HUES48 (cell line): ENCODE measurements around the gene FBXO45.
"Not testable (repeated sequence)": the region's sequence is repeated elsewhere in the genome, so short reads cannot be mapped to it uniquely, and the experiment has no call there.

ENCODE experiments used
- H3K27ac ChIP-seq: one replicate; pipeline ENCODE4 v1.7.0; 2013; ENCODE audit warnings: low read depth, low read length, inconsistent platforms
- H3K27me3 ChIP-seq: 2 replicates; pipeline ENCODE4 v1.6.1; 2013; ENCODE audit warnings: mild to moderate bottlenecking, low read length; ENCODE audit not compliant: control insufficient read depth, insufficient read depth
- H3K36me3 ChIP-seq: 2 replicates; pipeline ENCODE4 v1.6.1; 2013; ENCODE audit warnings: low read length; ENCODE audit not compliant: control insufficient read depth, insufficient read depth
- H3K4me1 ChIP-seq: 2 replicates; pipeline ENCODE4 v1.6.1; 2013; ENCODE audit warnings: mild to moderate bottlenecking, low read length; ENCODE audit not compliant: control insufficient read depth, insufficient read depth
- H3K4me3 ChIP-seq: 2 replicates; pipeline ENCODE4 v1.5.1; 2013; ENCODE audit warnings: mild to moderate bottlenecking, low read depth, low read length
- H3K9ac ChIP-seq: 2 replicates; pipeline ENCODE4 v1.6.1; 2013; ENCODE audit warnings: mild to moderate bottlenecking, low read depth, low read length, moderate library complexity
- H3K9me3 ChIP-seq: 2 replicates; pipeline ENCODE4 v1.6.1; 2013; ENCODE audit warnings: low read length; ENCODE audit not compliant: control insufficient read depth, insufficient read depth

The FBXO45 gene

DNA sequence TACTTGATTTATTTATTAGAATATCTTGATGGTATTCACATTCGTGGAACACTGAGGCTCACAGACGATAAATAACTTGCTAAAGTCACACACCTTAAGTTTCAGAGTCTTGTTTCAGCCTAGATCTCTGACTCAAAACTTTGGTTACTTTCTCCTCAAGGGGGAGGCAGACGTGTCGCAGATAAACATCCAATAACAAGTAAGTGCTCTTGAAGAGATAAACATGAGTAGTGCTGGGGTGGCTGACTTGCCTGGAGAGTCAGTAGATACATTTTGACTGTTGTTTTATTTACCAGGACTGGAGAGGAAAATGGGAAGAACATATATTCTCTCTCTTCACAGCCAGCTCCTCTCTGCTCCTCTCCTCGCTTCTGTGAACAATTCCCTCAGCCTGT, 31.3 kb downstream of the FBXO45 start:
- no peaks in the 10 kb centered on the region for H3K36me3 ChIP-seq
- no peak overlapping the region for H3K9ac ChIP-seq
- no peak overlapping the region for H3K27ac ChIP-seq
- no peaks in the 10 kb centered on the region for H3K9me3 ChIP-seq
- no peak overlapping the region for H3K4me3 ChIP-seq
- H3K27me3 ChIP-seq = no peaks in the 10 kb centered on the region
- no peaks in the 10 kb centered on the region for H3K4me1 ChIP-seq

DNA sequence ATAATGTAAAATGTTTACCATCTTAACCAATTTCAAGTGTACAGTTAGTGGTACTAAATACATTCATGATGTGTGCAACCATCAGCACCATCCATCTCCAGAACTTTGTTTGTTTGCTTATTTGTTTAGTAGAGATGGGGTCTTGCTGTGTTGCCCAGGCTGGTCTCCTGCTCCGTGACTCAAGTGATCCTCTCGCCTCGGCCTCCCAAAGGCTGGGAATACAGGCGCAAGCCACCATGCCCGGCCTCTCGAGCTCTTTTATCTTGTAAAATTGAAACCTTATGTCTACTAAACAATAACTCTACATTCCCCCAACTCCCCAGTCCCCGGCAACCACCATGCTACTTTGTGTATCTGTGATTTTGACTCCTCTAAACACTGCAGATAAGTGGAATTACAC, 31.9 kb downstream of the FBXO45 start:
- Histone ChIP-seq H3K9ac (no peak overlapping the region), H3K9me3 (no peaks in the 10 kb centered on the region), H3K36me3 (no peaks in the 10 kb centered on the region), H3K27me3 (no peaks in the 10 kb centered on the region), H3K4me1 (no peaks in the 10 kb centered on the region), H3K27ac (no peak overlapping the region), H3K4me3 (no peak overlapping the region)

DNA sequence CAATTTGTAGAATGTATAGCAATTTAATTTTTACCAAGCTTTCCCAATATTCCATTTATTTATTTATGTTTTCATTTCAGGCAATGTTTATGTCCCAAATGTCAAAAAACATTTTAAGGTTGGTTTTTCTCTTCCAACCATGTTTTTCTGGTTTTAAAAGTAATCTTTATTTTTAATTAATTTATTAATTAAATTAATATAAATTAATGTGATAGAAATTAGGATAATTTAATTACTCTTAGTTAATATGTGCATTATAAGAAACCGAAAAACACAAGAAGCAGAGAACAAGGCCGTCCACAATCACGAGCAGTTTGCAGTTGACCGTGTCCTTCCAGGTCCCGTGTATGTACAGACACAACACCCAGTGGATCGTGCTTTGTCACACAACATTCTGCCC, 34.2 kb downstream of the FBXO45 start:
- no peak overlapping the region for H3K9ac ChIP-seq
- no peaks in the 10 kb centered on the region for H3K27me3 ChIP-seq
- H3K36me3 ChIP-seq = no peaks in the 10 kb centered on the region
- H3K4me3 ChIP-seq = no peak overlapping the region
- no peaks in the 10 kb centered on the region for H3K4me1 ChIP-seq
- no peaks in the 10 kb centered on the region for H3K9me3 ChIP-seq
- H3K27ac ChIP-seq = no peak overlapping the region

DNA sequence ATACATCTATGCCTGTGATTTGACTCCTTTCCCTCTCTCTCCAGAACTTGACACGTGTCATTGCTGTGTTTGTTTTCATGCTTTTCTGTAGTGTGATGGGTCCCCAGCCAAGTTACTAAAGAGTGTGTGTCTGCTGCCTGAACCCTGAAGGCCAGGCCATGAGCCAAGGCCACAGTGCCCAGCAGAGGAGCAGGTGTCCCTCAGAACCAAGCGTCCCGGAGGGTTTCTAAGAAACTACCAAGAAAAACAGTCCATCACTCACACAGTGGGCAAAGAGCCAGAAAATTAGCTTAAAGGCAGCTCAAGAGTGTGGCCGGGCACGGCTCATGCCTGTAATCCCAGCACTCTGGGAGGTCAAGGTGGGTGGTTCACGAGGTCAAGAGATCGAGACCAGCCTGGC, 35.2 kb downstream of the FBXO45 start:
- Histone ChIP-seq H3K27me3 (no peaks in the 10 kb centered on the region), H3K27ac (no peak overlapping the region), H3K4me1 (no peaks in the 10 kb centered on the region), H3K9me3 (no peaks in the 10 kb centered on the region), H3K9ac (no peak overlapping the region), H3K4me3 (no peak overlapping the region), H3K36me3 (no peaks in the 10 kb centered on the region)

DNA sequence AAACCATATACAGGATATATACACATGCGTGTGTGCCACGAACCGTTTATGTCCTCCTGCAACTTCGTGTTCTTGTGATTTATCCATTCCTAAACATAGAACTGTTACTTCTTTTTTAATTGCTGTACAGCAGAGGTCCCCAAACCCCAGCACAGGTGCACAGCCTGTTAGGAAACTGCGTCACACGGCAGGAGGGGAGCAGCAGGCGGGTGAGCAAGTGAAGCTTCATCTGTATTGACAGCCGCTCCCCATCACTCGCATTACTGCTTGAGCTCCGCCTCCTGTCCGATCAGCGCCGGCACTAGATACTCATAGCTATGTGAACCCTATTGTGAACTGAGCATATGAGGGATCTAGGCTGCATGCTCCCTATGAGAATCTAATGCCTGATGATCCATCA, 36.1 kb downstream of the FBXO45 start:
- Histone ChIP-seq H3K36me3 (no peaks in the 10 kb centered on the region), H3K27me3 (no peaks in the 10 kb centered on the region), H3K4me1 (peaks cover 2% of the 10 kb centered on the region; the same call in 1 of the 2 replicates), H3K27ac (no peak overlapping the region), H3K9me3 (no peaks in the 10 kb centered on the region), H3K9ac (no peak overlapping the region), H3K4me3 (no peak overlapping the region)

DNA sequence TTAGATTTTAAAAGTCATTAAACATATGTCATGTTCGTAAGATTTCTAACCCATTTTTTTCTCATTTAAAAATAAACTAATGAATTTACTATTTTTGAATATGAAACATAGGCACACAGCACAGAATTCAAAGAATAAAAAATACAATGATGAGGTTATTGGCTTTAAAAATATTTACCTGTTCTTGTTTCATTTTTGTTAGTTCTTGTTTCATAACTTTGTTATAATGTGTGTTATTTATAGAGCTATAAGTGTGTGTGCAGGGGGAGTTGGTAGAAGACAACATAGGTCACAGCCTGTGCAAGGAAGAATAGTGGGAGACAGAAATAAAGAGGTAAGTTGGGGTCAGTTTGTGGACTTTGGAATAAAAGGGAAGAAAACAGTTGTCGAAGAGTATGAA, 40.2 kb downstream of the FBXO45 start:
- no peaks in the 10 kb centered on the region for H3K27me3 ChIP-seq
- H3K9ac ChIP-seq = no peak overlapping the region
- no peak overlapping the region for H3K27ac ChIP-seq
- H3K36me3 ChIP-seq = no peaks in the 10 kb centered on the region
- no peaks in the 10 kb centered on the region for H3K9me3 ChIP-seq
- H3K4me1 ChIP-seq = peaks cover 5% of the 10 kb centered on the region; the same call in 1 of the 2 replicates
- no peak overlapping the region for H3K4me3 ChIP-seq

DNA sequence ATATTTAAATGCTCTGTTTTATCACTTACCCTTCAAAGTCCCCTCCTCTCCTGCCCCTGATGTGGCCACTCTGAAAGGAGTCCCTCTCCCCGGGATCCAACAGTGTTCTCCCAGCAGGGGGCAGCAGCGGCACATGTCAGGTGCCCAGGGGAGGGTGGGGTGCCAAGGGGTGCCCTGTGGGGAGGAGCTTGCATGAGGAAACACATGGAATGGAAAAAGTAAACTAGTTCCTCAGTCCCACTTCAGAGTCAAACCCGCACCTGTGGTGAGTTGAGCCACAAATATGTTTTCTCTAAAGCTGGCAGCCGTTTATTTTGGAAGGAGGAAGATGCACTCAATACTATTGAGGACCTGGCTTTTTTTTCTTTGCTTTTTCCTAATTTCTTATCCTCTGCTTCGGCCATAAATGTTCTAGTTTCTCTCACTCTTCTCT, 40.9 kb downstream of the FBXO45 start:
- no peaks in the 10 kb centered on the region for H3K9me3 ChIP-seq
- H3K4me3 ChIP-seq = no peak overlapping the region
- H3K27me3 ChIP-seq = no peaks in the 10 kb centered on the region
- H3K4me1 ChIP-seq = peaks cover 5% of the 10 kb centered on the region; the same call in 1 of the 2 replicates
- H3K36me3 ChIP-seq = no peaks in the 10 kb centered on the region
- no peak overlapping the region for H3K9ac ChIP-seq
- H3K27ac ChIP-seq = no peak overlapping the region

DNA sequence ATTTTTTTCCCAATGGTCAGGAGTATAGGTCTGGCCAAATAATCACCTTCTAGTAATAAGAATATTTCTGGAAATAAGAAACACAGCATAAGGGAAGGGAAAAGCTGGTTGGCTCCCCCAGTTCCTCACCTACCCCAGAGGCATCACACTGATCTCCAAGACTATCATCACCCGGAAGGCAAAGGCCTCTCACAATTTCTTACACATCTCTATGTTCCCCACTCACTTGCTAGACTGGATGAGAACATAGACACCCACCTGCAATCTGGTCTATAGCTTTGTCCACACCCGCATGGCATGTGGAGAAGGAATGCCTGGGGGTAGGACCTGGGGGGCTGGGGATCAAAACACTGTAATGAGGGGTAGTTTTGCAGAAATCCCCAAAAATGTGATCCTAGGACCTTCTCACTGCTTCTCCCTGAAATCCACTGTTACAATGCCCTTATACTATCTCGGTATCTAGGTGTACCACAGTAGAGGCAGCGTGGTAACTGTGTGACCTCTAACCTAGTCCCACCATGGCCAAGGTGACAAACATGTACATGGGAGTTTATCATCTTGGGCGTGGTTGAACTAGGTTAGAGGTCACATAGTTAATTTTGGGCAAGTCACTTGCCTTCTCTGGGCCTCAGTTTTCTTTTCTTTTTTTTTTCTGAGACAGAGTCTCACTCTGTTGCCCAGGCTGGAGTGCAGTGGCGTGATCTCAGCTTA, 41.5 kb downstream of the FBXO45 start:
- Histone ChIP-seq H3K9ac (no peak overlapping the region), H3K27ac (no peak overlapping the region), H3K36me3 (no peaks in the 10 kb centered on the region), H3K9me3 (no peaks in the 10 kb centered on the region), H3K4me1 (peaks cover 5% of the 10 kb centered on the region; the same call in 1 of the 2 replicates), H3K27me3 (no peaks in the 10 kb centered on the region), H3K4me3 (no peak overlapping the region)

DNA sequence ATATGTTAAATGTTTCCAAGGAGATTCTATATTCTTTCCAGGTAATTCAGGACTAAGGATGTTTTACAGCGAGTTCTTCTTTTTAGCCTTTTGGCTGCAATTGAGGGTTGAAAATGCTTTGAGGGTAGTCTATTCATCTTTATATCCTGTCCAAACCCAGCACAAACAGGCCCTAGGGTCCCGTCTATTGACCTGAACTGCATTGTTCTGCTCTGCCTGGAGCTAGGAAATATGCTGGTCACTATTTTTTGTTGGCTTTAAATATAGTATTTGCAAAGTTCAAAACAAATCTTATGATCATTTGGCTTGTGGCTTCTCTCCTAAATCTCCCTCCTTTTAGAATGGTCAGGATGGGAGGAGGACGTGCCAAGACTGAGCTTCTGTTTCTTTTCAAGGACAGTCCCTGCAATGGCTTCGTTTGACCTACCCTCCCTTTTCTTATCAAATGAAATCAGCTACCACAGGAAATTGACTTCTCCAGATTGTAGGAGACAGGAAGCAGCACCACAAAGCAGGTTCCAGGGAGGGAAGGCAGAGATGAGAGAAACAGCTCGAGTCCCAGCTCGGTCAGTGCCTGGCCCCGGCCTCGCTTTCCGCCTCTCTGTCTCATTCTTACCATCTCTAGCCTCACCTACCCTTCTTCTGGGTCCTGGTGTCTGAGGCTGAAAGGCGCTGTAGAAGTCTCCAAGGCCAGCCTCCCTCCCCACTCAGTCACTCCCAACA, 43.5 kb downstream of the FBXO45 start:
- H3K4me3 ChIP-seq = no peak overlapping the region
- no peaks in the 10 kb centered on the region for H3K9me3 ChIP-seq
- H3K4me1 ChIP-seq = peaks cover 5% of the 10 kb centered on the region; the same call in 1 of the 2 replicates
- H3K27ac ChIP-seq = no peak overlapping the region
- no peaks in the 10 kb centered on the region for H3K27me3 ChIP-seq
- H3K36me3 ChIP-seq = no peaks in the 10 kb centered on the region
- H3K9ac ChIP-seq = no peak overlapping the region

DNA sequence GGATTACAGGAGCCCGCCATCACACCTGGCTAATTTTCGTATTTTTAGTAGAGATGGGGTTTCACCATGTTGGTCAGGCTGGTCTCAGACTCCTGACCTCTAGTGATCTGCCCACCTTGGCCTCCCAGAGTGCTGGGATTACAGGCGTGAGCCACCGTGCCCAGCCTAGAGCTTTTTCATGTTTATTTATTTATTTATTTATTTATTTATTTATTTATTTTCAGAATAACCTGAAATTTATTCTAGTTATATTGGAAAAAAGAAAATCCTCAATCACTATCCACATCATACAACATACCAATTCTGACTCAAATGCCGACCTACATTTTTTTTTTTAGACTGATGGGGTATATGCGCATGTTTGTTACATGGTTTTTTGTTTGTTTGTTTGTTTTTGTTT, 46.8 kb downstream of the FBXO45 start:
- not testable (repeated sequence) for H3K27ac ChIP-seq, H3K27me3 ChIP-seq, H3K36me3 ChIP-seq, H3K9ac ChIP-seq, H3K4me3 ChIP-seq, H3K9me3 ChIP-seq
- H3K4me1 ChIP-seq = peaks cover 12% of the 10 kb centered on the region

DNA sequence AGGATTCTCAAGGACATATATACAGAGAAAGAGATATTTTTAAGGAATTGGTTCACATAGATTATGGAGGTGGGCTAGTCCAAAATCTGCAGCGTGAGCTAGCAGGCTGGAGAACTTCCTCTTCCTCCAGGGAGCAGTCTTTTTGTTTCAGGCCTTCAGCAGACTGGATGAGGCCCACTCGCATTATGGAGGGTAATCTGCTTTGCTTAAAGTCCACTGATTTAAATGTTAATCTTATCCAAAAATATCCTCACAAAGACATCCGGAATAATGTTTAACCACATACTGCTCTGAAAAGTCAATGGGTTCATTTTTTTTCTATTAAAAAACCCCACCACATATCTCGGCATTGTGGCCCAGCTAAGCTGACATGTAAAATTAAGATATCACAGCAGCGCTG, 48.8 kb downstream of the FBXO45 start:
- peaks cover 15% of the 10 kb centered on the region for H3K4me1 ChIP-seq
- H3K27ac ChIP-seq = no peak overlapping the region

More for the DNA sequence above, 48.8 kb downstream of the FBXO45 start:
- H3K4me3 ChIP-seq = no peak overlapping the region
- no peaks in the 10 kb centered on the region for H3K27me3 ChIP-seq
- H3K9me3 ChIP-seq = no peaks in the 10 kb centered on the region
- H3K9ac ChIP-seq = no peak overlapping the region
- H3K36me3 ChIP-seq = no peaks in the 10 kb centered on the region
